GM10248 (cell line): ENCODE data around the gene CFAP61.
A peak's percentile ranks its signal among the peaks of the same experiment; 100 is the strongest.

Experiments
- CTCF ChIA-PET: fragments of 300-600 bp; sonication (Branson Sonifier 250); formaldehyde crosslinking; extraction: SDS; loops from one replicate; lab custom pipeline; 2021; ENCODE audit warnings: antibody characterized with exemption; lab: Yijun Ruan, JAX
- POLR2A ChIA-PET: fragments of 350-650 bp; sonication (Branson Sonifier 250); formaldehyde crosslinking; extraction: SDS; loops from one replicate; lab custom pipeline; 2020; ENCODE audit warnings: antibody characterized with exemption; lab: Yijun Ruan, JAX
- DNase-seq: peaks from one replicate; pipeline ENCODE4 v3.0.0; 2012; ENCODE audit errors: extremely low spot score
- CTCF ChIP-seq: IDR thresholded peaks from 2 replicates; pipeline ENCODE4 v1.5.1; 2012; ENCODE audit warnings: mild to moderate bottlenecking, low read depth; ENCODE audit errors: extremely low read depth, missing control alignments, control extremely low read depth

The CFAP61 gene

DNA sequence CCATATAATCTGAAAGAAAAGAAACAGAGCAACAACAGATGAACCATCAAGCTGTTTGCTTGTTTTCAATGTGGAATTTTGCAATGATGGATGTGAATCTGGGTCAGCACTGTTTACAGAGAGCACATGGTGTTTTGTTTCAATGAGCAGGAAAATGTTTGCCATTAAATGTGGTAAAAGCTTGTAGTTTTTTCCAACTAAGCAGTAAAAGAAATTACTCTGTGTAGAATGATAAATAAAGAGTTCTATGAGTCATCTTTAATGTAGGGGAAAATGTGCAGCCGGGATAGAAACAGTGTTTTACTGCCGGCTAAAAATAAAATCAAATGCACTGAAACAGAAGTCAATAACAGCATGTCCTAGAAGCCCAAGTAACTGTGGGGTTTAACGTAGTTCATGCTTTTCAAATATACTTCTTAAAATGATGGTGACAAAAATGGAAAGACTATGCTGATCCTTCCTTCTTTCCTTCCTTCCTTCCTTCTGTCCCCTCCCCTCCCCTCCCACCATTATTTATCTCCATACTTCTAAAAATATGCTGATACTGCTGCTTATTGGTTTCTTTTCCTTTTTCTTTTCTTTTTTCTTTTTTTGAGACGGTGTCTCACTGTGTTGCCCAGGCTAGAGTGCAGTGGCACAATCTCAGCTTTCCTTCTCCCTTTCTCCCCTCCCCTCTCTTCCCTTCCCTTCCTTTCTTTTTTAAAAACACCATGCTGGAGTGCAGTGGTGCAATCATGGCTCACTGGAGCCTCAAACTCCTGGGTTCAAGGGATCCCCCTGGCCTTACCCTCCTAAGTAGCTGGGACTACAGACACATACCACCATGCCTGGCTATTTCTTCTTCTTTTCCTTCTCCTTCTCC lies 41.5 kb upstream of the CFAP61 start:
- POLR2A ChIA-PET: no interaction called here
- CTCF ChIA-PET: interaction anchor here (0.8 kb wide), 1 partner anchor 9 kb away, joined by 3 read pairs; no protein-coding TSS in a partner anchor
- no peak for DNase-seq
- no peak for TF ChIP-seq CTCF

GRCh38 chr20:20012541-20012940 lies 39.8 kb upstream of the CFAP61 start:
- no peak for TF ChIP-seq CTCF
- ChIA-PET CTCF (interaction anchor here (1.1 to 1.6 kb wide), 2 partner anchors 16 to 18 kb away, joined by 3 read pairs; no protein-coding TSS in a partner anchor), POLR2A (interaction anchor here (0.6 kb wide), 1 partner anchor 28 kb away, joined by 4 read pairs; no protein-coding TSS in a partner anchor)
- no peak for DNase-seq

- CTCF ChIA-PET: interaction anchor here (1.2 to 3.8 kb wide), 3 partner anchors 10 to 21 kb away, joined by 3 to 20 read pairs (median 16); no protein-coding TSS in a partner anchor
- no peak for TF ChIP-seq CTCF
- POLR2A ChIA-PET: no interaction called here
- no peak for DNase-seq
Measured at GRCh38 chr20:20014659-20015058, 37.7 kb upstream of the CFAP61 start.

GRCh38 chr20:20017001-20017843 lies 35.1 kb upstream of the CFAP61 start, which contains the start of gene NAA20:
TSS of gene NAA20 (plus strand) at chr20:20017362. CDS start at chr20:20017397, 35 bp downstream.
- ChIA-PET POLR2A (interaction anchor here (0.5 kb wide), 1 partner anchor 72 kb away, joined by 3 read pairs; no protein-coding TSS in a partner anchor), CTCF (interaction anchor here (0.6 to 3.8 kb wide), 19 partner anchors 9 to 696 kb away, joined by 3 to 20 read pairs (median 3); partner anchors contain the start of genes CFAP61 and CRNKL1)
- peak; percentile 96 for DNase-seq
- TF ChIP-seq CTCF: peak; percentile 80

GRCh38 chr20:20017844-20018185 lies 34.5 kb upstream of the CFAP61 start:
- POLR2A ChIA-PET: interaction anchor here (0.5 kb wide), 1 partner anchor 73 kb away, joined by 3 read pairs; no protein-coding TSS in a partner anchor
- peak; percentile 28 for DNase-seq
- CTCF ChIA-PET: interaction anchor here (1.2 to 3.8 kb wide), 9 partner anchors 10 to 325 kb away, joined by 3 to 17 read pairs (median 3); partner anchors contain the start of genes CFAP61 and CRNKL1
- TF ChIP-seq CTCF: no peak
